ENCODE measurements around the gene TOX4.

The TOX4 gene

GRCh38 chr14:21503376-21503775 lies 26.4 kb downstream of the TOX4 start:
- no peak for DNase-seq (ENCODE audit: low spot score)

GRCh38 chr14:21505012-21505553 lies 28.1 kb downstream of the TOX4 start:
- DNase-seq (ENCODE audit: low spot score), result no peak

- no peak for DNase-seq (ENCODE audit: low spot score)
Measured at GRCh38 chr14:21506557-21506956, 29.6 kb downstream of the TOX4 start.

GRCh38 chr14:21509432-21510143 lies 32.6 kb downstream of the TOX4 start:
- no peak for DNase-seq (ENCODE audit: low spot score)

- peak; percentile 99 for DNase-seq (ENCODE audit: low spot score)
Measured at GRCh38 chr14:21510735-21511657, 34.0 kb downstream of the TOX4 start, which contains the start of gene METTL3. Gene METTL3, minus strand, starts transcription at chr14:21511340. Its CDS starts 117 bp downstream, at chr14:21511223.

GRCh38 chr14:21514341-21514740 lies 37.3 kb downstream of the TOX4 start:
- no peak for DNase-seq (ENCODE audit: low spot score)

GRCh38 chr14:21518725-21519124 lies 41.7 kb downstream of the TOX4 start:
- DNase-seq (ENCODE audit: low spot score), result no peak

- DNase-seq (ENCODE audit: low spot score), result no peak
Measured at GRCh38 chr14:21520767-21521166, 43.8 kb downstream of the TOX4 start.

- DNase-seq (ENCODE audit: low spot score), result no peak
Measured at GRCh38 chr14:21521501-21521900, 44.5 kb downstream of the TOX4 start.

GRCh38 chr14:21523203-21523602 lies 46.2 kb downstream of the TOX4 start:
- no peak for DNase-seq (ENCODE audit: low spot score)

GRCh38 chr14:21524575-21525490 lies 47.8 kb downstream of the TOX4 start:
- no peak for DNase-seq (ENCODE audit: low spot score)

- no peak for DNase-seq (ENCODE audit: low spot score)
Measured at GRCh38 chr14:21525571-21525961, 48.6 kb downstream of the TOX4 start.

GRCh38 chr14:21525962-21526671 lies 49.1 kb downstream of the TOX4 start, which contains the start of gene SALL2:
Gene SALL2, minus strand, starts transcription at chr14:21526346. Its CDS starts 219 bp downstream, at chr14:21526127.
- peak; percentile 46 for DNase-seq (ENCODE audit: low spot score)

GRCh38 chr14:21526672-21527317 lies 49.8 kb downstream of the TOX4 start:
- no peak for DNase-seq (ENCODE audit: low spot score)

- no peak for DNase-seq (ENCODE audit: low spot score)
Measured at GRCh38 chr14:21527318-21527679, 50.3 kb downstream of the TOX4 start.

GRCh38 chr14:21528381-21529348 lies 51.7 kb downstream of the TOX4 start:
- no peak for DNase-seq (ENCODE audit: low spot score)

- DNase-seq (ENCODE audit: low spot score), result no peak
Measured at GRCh38 chr14:21529515-21529914, 52.5 kb downstream of the TOX4 start.

- DNase-seq (ENCODE audit: low spot score), result no peak
Measured at GRCh38 chr14:21533294-21533693, 56.3 kb downstream of the TOX4 start.

- DNase-seq (ENCODE audit: low spot score), result no peak
Measured at GRCh38 chr14:21534576-21534975, 57.6 kb downstream of the TOX4 start.
